Trophoblast cell (in vitro differentiated cells and primary cell): ENCODE measurements around the gene TPX2.

Experiments used
- DNase-seq, 2 donors: peaks; one replicate each; pipeline ENCODE4 v3.0.0-alpha.2; 2016
- H2AFZ ChIP-seq: 2 replicates; pipeline ENCODE4 v1.6.1; 2013; ENCODE audit warnings: low read length, moderate library complexity, mild to moderate bottlenecking; ENCODE audit not compliant: insufficient read depth, poor library complexity
- H2AK5ac ChIP-seq: 2 replicates; pipeline ENCODE4 v1.6.1; 2013; ENCODE audit warnings: mild to moderate bottlenecking, low read length
- H2BK120ac ChIP-seq: 2 replicates; pipeline ENCODE4 v1.6.1; 2013; ENCODE audit warnings: low read length, mild to moderate bottlenecking, moderate library complexity; ENCODE audit not compliant: insufficient read depth, poor library complexity
- H2BK12ac ChIP-seq: 2 replicates; pipeline ENCODE4 v1.6.1; 2013; ENCODE audit warnings: mild to moderate bottlenecking, low read length, moderate library complexity
- H2BK5ac ChIP-seq: 2 replicates; pipeline ENCODE4 v1.6.1; 2013; ENCODE audit warnings: low read length, low read depth, moderate library complexity, mild to moderate bottlenecking; ENCODE audit not compliant: poor library complexity
- H3K14ac ChIP-seq: 2 replicates; pipeline ENCODE4 v1.6.1; 2013; ENCODE audit warnings: mild to moderate bottlenecking, low read length
- H3K18ac ChIP-seq: 2 replicates; pipeline ENCODE4 v1.6.1; 2013; ENCODE audit warnings: mild to moderate bottlenecking, low read length
- H3K23ac ChIP-seq: 2 replicates; pipeline ENCODE4 v1.6.1; 2013; ENCODE audit warnings: low read length
- H3K27ac ChIP-seq: 2 replicates; pipeline ENCODE4 v1.5.1; 2013; ENCODE audit warnings: low read depth, mild to moderate bottlenecking, inconsistent platforms, low read length, moderate library complexity
- H3K27me3 ChIP-seq: 2 replicates; pipeline ENCODE4 v1.6.1; 2013; ENCODE audit warnings: inconsistent platforms, mild to moderate bottlenecking, low read length, moderate library complexity; ENCODE audit not compliant: insufficient read depth
- H3K36me3 ChIP-seq, 2 experiments: 1 replicate in 1 of 2; 2 replicates in 1 of 2; pipeline ENCODE4 v1.6.1; 2013; ENCODE audit warnings: low read length in 2 of 2, mild to moderate bottlenecking in 2 of 2, moderate library complexity in 1 of 2; ENCODE audit not compliant: insufficient read depth in 2 of 2, control insufficient read depth in 1 of 2
- H3K4ac ChIP-seq: 2 replicates; pipeline ENCODE4 v1.6.1; 2013; ENCODE audit warnings: low read depth, mild to moderate bottlenecking, low read length, moderate library complexity
- H3K4me1 ChIP-seq, 2 experiments: 1 replicate in 1 of 2; 2 replicates in 1 of 2; pipeline ENCODE4 v1.6.1; 2013; ENCODE audit warnings: low read length in 2 of 2, mild to moderate bottlenecking in 2 of 2, moderate library complexity in 1 of 2; ENCODE audit not compliant: insufficient read depth in 2 of 2, control insufficient read depth in 1 of 2
- H3K4me2 ChIP-seq: 2 replicates; pipeline ENCODE4 v1.6.1; 2013; ENCODE audit warnings: inconsistent platforms, mild to moderate bottlenecking, low read length, moderate library complexity
- H3K4me3 ChIP-seq: 2 replicates; pipeline ENCODE4 v1.5.1; 2013; ENCODE audit warnings: mild to moderate bottlenecking, low read depth, low read length, inconsistent platforms
- H3K79me1 ChIP-seq: one replicate; pipeline ENCODE4 v1.6.1; 2013; ENCODE audit warnings: low read length
- H3K79me2 ChIP-seq: 2 replicates; pipeline ENCODE4 v1.6.1; 2013; ENCODE audit warnings: low read length, mild to moderate bottlenecking; ENCODE audit not compliant: control insufficient read depth, insufficient read depth, poor library complexity
- H3K9ac ChIP-seq: 2 replicates; pipeline ENCODE4 v1.6.1; 2013; ENCODE audit warnings: mild to moderate bottlenecking, low read length
- H3K9me3 ChIP-seq: 2 replicates; pipeline ENCODE4 v1.6.1; 2013; ENCODE audit warnings: low read depth, mild to moderate bottlenecking, control low read depth, inconsistent platforms, low read length; ENCODE audit not compliant: insufficient read depth
- H4K12ac ChIP-seq: 2 replicates; pipeline ENCODE4 v1.6.1; 2013; ENCODE audit warnings: low read depth, mild to moderate bottlenecking, low read length, moderate library complexity
- H4K8ac ChIP-seq: 2 replicates; pipeline ENCODE4 v1.6.1; 2013; ENCODE audit warnings: low read depth, mild to moderate bottlenecking, low read length, moderate library complexity
- H4K91ac ChIP-seq: one replicate; pipeline ENCODE4 v1.6.1; 2013; ENCODE audit warnings: low read depth, mild to moderate bottlenecking, low read length, moderate library complexity
- WGBS: extraction: QIAGEN DNeasy Blood & Tissue Kit; methylation state at CpG from one replicate; pipeline ENCODE4 v1.1.7; 2013; ENCODE audit warnings: missing lambda C conversion rate; ENCODE audit not compliant: insufficient read length, insufficient coverage; ENCODE audit errors: extremely low coverage; 5-methylcytosine and 5-hydroxymethylcytosine counted together

TPX2 gene

GRCh38 chr20:31841928-31842327 is 102.8 kb downstream of the TPX2 start:
- Histone ChIP-seq H3K4ac (no peak overlapping the region), H2BK12ac (no peak overlapping the region), H4K12ac (no peak overlapping the region), H3K9ac (no peak overlapping the region), H4K8ac (no peak overlapping the region), H4K91ac (peak overlapping the region; percentile 17), H3K23ac (no peak overlapping the region), H3K27ac (no peak overlapping the region), H3K18ac (no peak overlapping the region), H2BK5ac (no peak overlapping the region), H3K27me3 (no peaks in the 10 kb centered on the region), H2AK5ac (no peak overlapping the region), H3K9me3 (no peaks in the 10 kb centered on the region), H2AFZ (no peak overlapping the region), H3K79me2 (no peaks in the 10 kb centered on the region), H3K4me3 (no peak overlapping the region), H3K36me3 (no peaks in the 10 kb centered on the region), H3K4me1 (peaks cover 20 to 35% of the 10 kb centered on the region in 2 experiments), H3K79me1 (no peaks in the 10 kb centered on the region), H3K14ac (no peak overlapping the region), H3K4me2 (no peak overlapping the region), H2BK120ac (no peak overlapping the region)
- DNase-seq = no peak
- no CpG with 5 or more reads among the region's 8 CpGs for WGBS

GRCh38 chr20:31842471-31843157 is 103.5 kb downstream of the TPX2 start:
- Histone ChIP-seq H4K8ac (no peak overlapping the region), H3K79me2 (no peaks in the 10 kb centered on the region), H3K27me3 (no peaks in the 10 kb centered on the region), H3K4me1 (peaks cover 14 to 29% of the 10 kb centered on the region in 2 experiments), H3K9me3 (no peaks in the 10 kb centered on the region), H2AFZ (no peak overlapping the region), H3K23ac (no peak overlapping the region), H3K9ac (no peak overlapping the region), H3K14ac (no peak overlapping the region), H4K12ac (no peak overlapping the region), H4K91ac (peak overlapping the region; percentile 17), H3K36me3 (no peaks in the 10 kb centered on the region), H2BK120ac (no peak overlapping the region), H2BK5ac (no peak overlapping the region), H3K4ac (no peak overlapping the region), H3K4me3 (no peak overlapping the region), H2AK5ac (no peak overlapping the region), H2BK12ac (no peak overlapping the region), H3K18ac (no peak overlapping the region), H3K4me2 (peak overlapping the region; percentile 17), H3K27ac (no peak overlapping the region), H3K79me1 (no peaks in the 10 kb centered on the region)
- no CpG with 5 or more reads among the region's 12 CpGs for WGBS
- DNase-seq = no peak

DNA sequence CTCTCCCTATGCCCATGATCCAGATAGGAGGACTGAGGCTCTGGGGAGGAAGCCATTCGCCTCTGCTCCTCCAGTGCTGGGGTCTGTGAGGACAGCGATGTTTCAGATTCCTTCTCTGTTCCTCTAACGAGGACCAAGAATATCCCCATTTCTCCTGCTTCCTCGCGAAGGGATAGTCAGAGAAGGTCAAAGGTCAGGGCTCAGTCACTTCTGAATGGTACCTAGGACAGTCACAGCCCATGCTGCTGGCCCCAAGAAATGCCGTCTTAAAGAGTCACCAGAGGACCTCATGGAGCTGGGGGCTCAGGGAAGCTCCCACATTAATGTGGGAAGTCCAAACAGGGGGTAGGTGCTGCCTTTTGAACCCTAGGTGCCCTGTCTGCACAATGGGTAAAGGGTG is 104.2 kb downstream of the TPX2 start:
- no peak overlapping the region for H3K4me3 ChIP-seq
- no peak overlapping the region for H2BK120ac ChIP-seq
- H4K12ac ChIP-seq = no peak overlapping the region
- no peak overlapping the region for H3K4ac ChIP-seq
- no peak overlapping the region for H2AK5ac ChIP-seq
- H3K14ac ChIP-seq = no peak overlapping the region
- no peak overlapping the region for H2AFZ ChIP-seq
- H3K9me3 ChIP-seq = no peaks in the 10 kb centered on the region
- H3K79me2 ChIP-seq = no peaks in the 10 kb centered on the region
- no peaks in the 10 kb centered on the region for H3K27me3 ChIP-seq
- no peak overlapping the region for H4K8ac ChIP-seq
- H4K91ac ChIP-seq = peak overlapping the region; percentile 16
- H3K4me2 ChIP-seq = no peak overlapping the region
- no peak overlapping the region for H3K9ac ChIP-seq
- no peaks in the 10 kb centered on the region for H3K79me1 ChIP-seq
- peaks cover 12 to 22% of the 10 kb centered on the region in 2 experiments for H3K4me1 ChIP-seq
- no peak overlapping the region for H2BK12ac ChIP-seq
- H3K27ac ChIP-seq = no peak overlapping the region
- WGBS = no CpG with 5 or more reads among the region's 6 CpGs
- H3K18ac ChIP-seq = no peak overlapping the region
- H3K23ac ChIP-seq = no peak overlapping the region
- no peak overlapping the region for H2BK5ac ChIP-seq
- no peak for DNase-seq
- no peaks in the 10 kb centered on the region for H3K36me3 ChIP-seq

DNA sequence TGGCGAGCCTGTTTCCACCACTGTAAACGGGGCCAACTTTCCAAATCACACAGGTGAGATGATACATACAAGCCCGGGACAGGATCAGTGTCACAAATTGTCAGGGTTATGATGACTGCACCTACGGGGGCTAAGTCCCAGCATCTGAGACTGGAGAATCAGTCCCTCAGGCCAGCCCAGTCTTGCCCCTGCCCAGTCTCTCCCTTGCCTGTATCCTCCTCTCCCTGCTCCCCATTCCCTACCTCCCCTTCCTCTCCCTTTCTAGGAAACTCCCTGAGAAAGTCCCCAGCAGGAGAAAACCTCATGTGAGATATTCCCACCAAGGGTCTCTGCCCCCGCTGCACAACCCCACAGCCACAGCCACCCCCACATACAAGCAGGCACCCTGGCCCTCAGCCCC is 104.8 kb downstream of the TPX2 start:
- H2BK5ac ChIP-seq = no peak overlapping the region
- no peaks in the 10 kb centered on the region for H3K27me3 ChIP-seq
- H3K23ac ChIP-seq = no peak overlapping the region
- H3K4ac ChIP-seq = no peak overlapping the region
- H4K12ac ChIP-seq = no peak overlapping the region
- H3K79me2 ChIP-seq = no peaks in the 10 kb centered on the region
- H2AK5ac ChIP-seq = no peak overlapping the region
- H3K9ac ChIP-seq = no peak overlapping the region
- H3K4me2 ChIP-seq = no peak overlapping the region
- H3K36me3 ChIP-seq = no peaks in the 10 kb centered on the region
- H3K9me3 ChIP-seq = no peaks in the 10 kb centered on the region
- H3K4me1 ChIP-seq = peaks cover 9 to 21% of the 10 kb centered on the region in 2 experiments
- H3K18ac ChIP-seq = no peak overlapping the region
- H2AFZ ChIP-seq = no peak overlapping the region
- no peak overlapping the region for H3K14ac ChIP-seq
- peak overlapping the region; percentile 16 for H4K91ac ChIP-seq
- H3K27ac ChIP-seq = no peak overlapping the region
- no peak for DNase-seq
- H3K79me1 ChIP-seq = no peaks in the 10 kb centered on the region
- H2BK120ac ChIP-seq = no peak overlapping the region
- no CpG with 5 or more reads among the region's 5 CpGs for WGBS
- H2BK12ac ChIP-seq = no peak overlapping the region
- no peak overlapping the region for H3K4me3 ChIP-seq
- no peak overlapping the region for H4K8ac ChIP-seq
